Breast epithelium (tissue), 3 donors: ENCODE results near the gene PABPC1L.

ENCODE experiments used
- POLR2A ChIP-seq: fragments of 450-650 bp; IDR thresholded peaks from one replicate; pipeline ENCODE4 v1.6.1; 2016; ENCODE audit warnings: antibody characterized with exemption, mild to moderate bottlenecking, moderate library complexity
- TF ChIP-seq, protein P1 (sequence below), 3 donors: fragments of 450-650 bp; IDR thresholded peaks; one replicate each; pipeline ENCODE4 v1.5.1; 2016 to 2017; ENCODE audit warnings: antibody characterized with exemption in 3 of 3, mild to moderate bottlenecking in 3 of 3, moderate library complexity in 3 of 3

DNA sequence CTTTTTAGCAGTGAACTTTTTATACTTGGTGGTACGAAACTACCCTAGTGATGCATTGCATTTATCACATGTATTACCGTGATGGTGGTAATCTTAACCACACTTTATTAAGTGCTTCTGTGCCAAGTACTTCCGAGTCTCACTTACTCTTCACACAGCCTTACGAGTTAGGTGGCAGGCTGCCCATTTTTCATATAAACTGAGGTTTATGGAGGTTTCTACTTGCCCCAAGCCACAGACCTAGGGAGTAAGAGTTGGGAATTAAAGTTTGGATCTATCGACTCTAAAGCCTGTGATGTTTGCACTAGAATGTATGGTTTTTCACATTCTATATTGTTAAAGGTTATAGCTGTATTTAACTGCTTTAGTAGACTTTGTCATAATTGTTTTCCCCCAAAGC is 5.5 kb upstream of the PABPC1L start:
- TF ChIP-seq, protein P1, sequence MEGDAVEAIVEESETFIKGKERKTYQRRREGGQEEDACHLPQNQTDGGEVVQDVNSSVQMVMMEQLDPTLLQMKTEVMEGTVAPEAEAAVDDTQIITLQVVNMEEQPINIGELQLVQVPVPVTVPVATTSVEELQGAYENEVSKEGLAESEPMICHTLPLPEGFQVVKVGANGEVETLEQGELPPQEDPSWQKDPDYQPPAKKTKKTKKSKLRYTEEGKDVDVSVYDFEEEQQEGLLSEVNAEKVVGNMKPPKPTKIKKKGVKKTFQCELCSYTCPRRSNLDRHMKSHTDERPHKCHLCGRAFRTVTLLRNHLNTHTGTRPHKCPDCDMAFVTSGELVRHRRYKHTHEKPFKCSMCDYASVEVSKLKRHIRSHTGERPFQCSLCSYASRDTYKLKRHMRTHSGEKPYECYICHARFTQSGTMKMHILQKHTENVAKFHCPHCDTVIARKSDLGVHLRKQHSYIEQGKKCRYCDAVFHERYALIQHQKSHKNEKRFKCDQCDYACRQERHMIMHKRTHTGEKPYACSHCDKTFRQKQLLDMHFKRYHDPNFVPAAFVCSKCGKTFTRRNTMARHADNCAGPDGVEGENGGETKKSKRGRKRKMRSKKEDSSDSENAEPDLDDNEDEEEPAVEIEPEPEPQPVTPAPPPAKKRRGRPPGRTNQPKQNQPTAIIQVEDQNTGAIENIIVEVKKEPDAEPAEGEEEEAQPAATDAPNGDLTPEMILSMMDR (IDR thresholded peaks at IDR 0.05), result no peak
- TF ChIP-seq POLR2A, result no peak
